ENCODE measurements around the gene PHACTR3. TPM values are rescaled to one million over a fixed set of nuclear protein-coding genes. Genes with fewer than 3 reads are reported as not detected.

Gene PHACTR3
- total and polyA plus RNA-seq, 2 donors (not counting 3 experiments of a cell fraction or from before 2014, with no cell fraction given), result not detected

- POLR2A ChIA-PET, result no interaction called here
- FAIRE-seq, result no peak
Measured at GRCh38 chr20:59785669-59785959, 181.3 kb downstream of the PHACTR3 start.

More at GRCh38 chr20:59785669-59785959, 181.3 kb downstream of the PHACTR3 start:
- H3K9ac ChIP-seq (replicated peaks; ENCODE audit: extremely low read depth, insufficient read depth, low read length), result no peak overlapping the region
- CTCF ChIA-PET, result no interaction called here
- H3K36me3 ChIP-seq (ENCODE audit: control insufficient read depth in 2 of 2, extremely low read depth in 1 of 2, insufficient read depth in 2 of 2, low read length in 2 of 2), result no peaks in the 10 kb centered on the region
- no peaks in the 10 kb centered on the region for H4K20me1 ChIP-seq (replicated peaks; ENCODE audit: control insufficient read depth, extremely low read depth, insufficient read depth, low read length)
- no TSS peak for BruUV-seq (replicated peaks)
- H2AFZ ChIP-seq (ENCODE audit: low read depth, low read length), result no peak overlapping the region
- no peak overlapping the region for H3K27ac ChIP-seq (ENCODE audit: insufficient read depth, low read depth, low read length)
- no peaks in the 10 kb centered on the region for H3K79me2 ChIP-seq (ENCODE audit: control insufficient read depth, insufficient read depth, low read length)
- no peaks in the 10 kb centered on the region for H3K27me3 ChIP-seq (ENCODE audit: control insufficient read depth in 2 of 2, insufficient read depth in 2 of 2, low read length in 2 of 2)
- dilution Hi-C loops (cut with MboI; ENCODE audit: extremely low pct_ligation_motif_present, low sequenced_read_pairs), result no loop called here
- TF ChIP-seq GATA2 (IDR thresholded peaks at IDR 0.05; ENCODE audit: insufficient read depth, insufficient read length, low read depth, low read length) (no peak), POLR2A (IDR thresholded peaks at IDR 0.05; ENCODE audit: low read depth, low read length) (no peak), JUN (IDR thresholded peaks at IDR 0.05; ENCODE audit: borderline replicate concordance, insufficient read depth, insufficient read length, low read depth) (no peak), EZH2 (IDR thresholded peaks at IDR 0.05; ENCODE audit: borderline replicate concordance, low read depth, low read length, severe bottlenecking) (no peak), POLR2AphosphoS5 (IDR thresholded peaks at IDR 0.05; ENCODE audit: insufficient read depth, low read depth, low read length) (no peak), MAX (IDR thresholded peaks at IDR 0.05; ENCODE audit: insufficient read depth, insufficient read length) (no peak), MYC (IDR thresholded peaks at IDR 0.05; ENCODE audit: low read depth, low read length) (no peak), CTCF (IDR thresholded peaks at IDR 0.05; ENCODE audit: extremely low read depth in 1 of 2, insufficient read depth in 1 of 2, low read depth in 1 of 2, low read length in 2 of 2) (no peak), FOS (IDR thresholded peaks at IDR 0.05; ENCODE audit: borderline replicate concordance, insufficient read depth, low read length) (no peak)
- intact Hi-C loops (cut with micrococcal nuclease), result no loop called here
- DNase-seq (ENCODE audit: low read depth, low spot score), result no peak
- H3K4me1 ChIP-seq (ENCODE audit: control insufficient read depth, extremely low read depth, insufficient read depth, low read length), result no peaks in the 10 kb centered on the region
- H3K4me3 ChIP-seq (replicated peaks in 1 of 3; ENCODE audit: insufficient read depth in 1 of 3, low read depth in 1 of 3, low read length in 3 of 3), result no peak overlapping the region
- H3K4me2 ChIP-seq (ENCODE audit: insufficient read depth, low read length), result no peak overlapping the region
- H3K9me3 ChIP-seq (replicated peaks; ENCODE audit: control insufficient read depth, insufficient read depth, low read length), result no peaks in the 10 kb centered on the region
- H3K9me1 ChIP-seq (replicated peaks; ENCODE audit: control insufficient read depth, extremely low read depth, insufficient read depth, low read length), result no peaks in the 10 kb centered on the region
